IPS-15b (cell line): ENCODE data around the gene CTSW.

ENCODE experiments used
- H3K27me3 ChIP-seq: one replicate; pipeline ENCODE4 v1.6.1; 2013; ENCODE audit warnings: low read length; ENCODE audit not compliant: control insufficient read depth, insufficient read depth
- H3K36me3 ChIP-seq: one replicate; pipeline ENCODE4 v1.6.1; 2013; ENCODE audit warnings: low read length; ENCODE audit not compliant: control insufficient read depth, insufficient read depth
- H3K4me1 ChIP-seq: one replicate; pipeline ENCODE4 v1.6.1; 2013; ENCODE audit warnings: mild to moderate bottlenecking, low read length; ENCODE audit not compliant: control insufficient read depth, insufficient read depth
- H3K4me3 ChIP-seq: one replicate; pipeline ENCODE4 v1.5.1; 2013; ENCODE audit warnings: low read depth, low read length
- H3K9ac ChIP-seq: one replicate; pipeline ENCODE4 v1.6.1; 2013; ENCODE audit warnings: low read depth, mild to moderate bottlenecking, low read length
- H3K9me3 ChIP-seq: one replicate; pipeline ENCODE4 v1.6.1; 2013; ENCODE audit warnings: mild to moderate bottlenecking, low read length; ENCODE audit not compliant: control insufficient read depth, insufficient read depth

Gene CTSW

DNA sequence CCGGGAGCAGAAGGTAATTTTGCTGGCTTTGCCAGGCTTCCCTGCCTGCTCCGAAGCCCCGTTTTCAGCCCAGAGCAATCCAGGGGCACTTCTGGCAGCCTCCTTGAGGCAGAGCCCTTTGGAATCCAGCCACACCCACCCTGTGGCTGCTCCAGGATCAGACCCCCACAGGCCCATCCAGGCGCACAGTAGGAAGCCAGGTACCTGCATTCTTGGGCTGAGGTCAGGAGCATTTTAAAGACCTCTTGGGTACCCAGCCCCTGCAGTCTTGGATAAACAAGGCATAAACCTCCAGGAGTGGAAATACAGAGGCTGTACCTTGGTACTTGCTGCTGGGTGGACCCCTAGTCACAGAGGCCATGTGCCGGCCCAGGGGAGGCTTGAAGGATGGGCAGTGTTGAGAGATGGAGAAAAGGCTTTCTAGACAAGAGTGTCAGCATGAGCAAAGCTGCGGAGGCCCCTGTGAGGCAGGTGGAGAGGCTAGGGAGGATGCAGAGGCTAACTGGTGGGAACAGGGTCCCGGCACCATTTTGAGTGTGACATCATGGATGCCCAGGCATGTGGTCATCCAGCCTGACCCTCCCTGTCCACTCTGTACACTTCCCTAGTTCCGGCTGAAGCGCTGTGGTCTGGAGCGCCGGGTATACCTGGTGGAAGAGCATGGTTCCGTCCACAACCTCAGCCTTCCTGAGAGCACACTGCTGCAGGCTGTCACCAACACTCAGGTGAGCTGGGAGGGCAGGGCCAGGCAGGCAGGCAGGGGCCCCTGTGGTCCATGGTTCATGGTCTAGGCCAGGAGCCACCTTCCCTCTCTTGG lies 15.5 kb upstream of the CTSW start:
- Histone ChIP-seq H3K9me3 (no peaks in the 10 kb centered on the region), H3K36me3 (peaks cover 27% of the 10 kb centered on the region), H3K9ac (no peak overlapping the region), H3K4me1 (peaks cover 3% of the 10 kb centered on the region), H3K27me3 (peaks cover 6% of the 10 kb centered on the region), H3K4me3 (no peak overlapping the region)

DNA sequence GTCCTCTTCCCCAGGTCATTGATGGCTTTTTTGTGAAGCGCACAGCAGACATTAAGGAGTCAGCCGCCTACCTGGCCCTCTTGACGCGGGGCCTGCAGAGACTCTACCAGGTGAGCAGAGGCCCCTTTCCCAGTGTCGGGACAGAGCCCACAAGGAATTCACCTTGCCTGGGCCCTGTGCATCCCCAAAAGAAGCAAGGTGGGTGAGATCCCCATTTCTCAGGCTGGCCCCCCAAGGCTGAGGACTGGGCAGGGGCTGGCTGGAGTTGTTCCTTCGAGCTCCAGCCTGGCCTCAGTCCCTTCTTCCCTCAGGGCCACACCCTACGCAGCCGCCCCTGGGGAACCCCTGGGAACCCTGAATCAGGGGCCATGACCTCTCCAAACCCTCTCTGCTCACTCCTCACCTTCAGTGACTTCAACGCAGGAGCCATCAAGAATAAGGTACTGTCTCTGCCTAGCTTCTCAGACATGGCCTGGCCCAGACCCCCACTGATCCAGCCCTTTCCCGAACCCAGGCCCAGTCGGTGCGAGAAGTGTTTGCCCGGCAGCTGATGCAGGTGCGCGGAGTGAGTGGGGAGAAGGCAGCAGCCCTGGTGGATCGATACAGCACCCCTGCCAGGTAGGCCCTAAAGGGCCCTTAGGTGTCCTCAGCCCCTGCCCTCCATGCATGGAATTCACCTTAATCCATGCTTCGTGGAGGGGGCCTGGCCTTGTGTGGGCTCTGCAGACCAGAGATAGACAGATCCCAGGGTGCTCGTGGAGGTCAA lies 14.7 kb upstream of the CTSW start:
- Histone ChIP-seq H3K36me3 (peaks cover 27% of the 10 kb centered on the region), H3K9ac (no peak overlapping the region), H3K4me1 (peaks cover 3% of the 10 kb centered on the region), H3K27me3 (peaks cover 6% of the 10 kb centered on the region), H3K4me3 (no peak overlapping the region), H3K9me3 (no peaks in the 10 kb centered on the region)

DNA sequence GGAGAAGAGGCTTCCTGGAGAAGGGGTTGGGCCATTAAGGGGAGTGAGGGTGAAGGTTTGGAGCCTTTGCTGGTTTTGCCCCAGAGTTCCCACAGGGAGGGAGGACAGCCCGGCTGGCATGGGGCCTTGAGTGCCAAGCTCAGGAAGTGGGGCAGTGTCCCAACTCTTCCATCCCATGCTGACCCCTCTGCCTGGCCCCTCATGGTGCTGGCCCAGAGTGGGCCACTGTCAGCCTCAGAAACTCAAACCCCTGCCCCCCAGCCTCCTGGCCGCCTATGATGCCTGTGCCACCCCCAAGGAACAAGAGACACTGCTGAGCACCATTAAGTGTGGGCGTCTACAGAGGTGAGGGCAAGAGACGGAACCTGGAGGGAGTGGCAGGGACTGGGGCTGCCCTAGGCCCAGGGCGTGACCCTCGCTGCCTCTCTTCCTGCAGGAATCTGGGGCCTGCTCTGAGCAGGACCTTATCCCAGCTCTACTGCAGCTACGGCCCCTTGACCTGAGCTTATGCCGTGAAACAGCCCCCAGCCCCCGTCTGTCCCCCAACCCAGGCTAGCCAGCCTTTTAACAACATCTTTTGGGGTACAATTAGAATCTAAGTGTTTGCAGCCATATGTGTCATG lies 14.0 kb upstream of the CTSW start:
- H3K4me3 ChIP-seq = no peak overlapping the region
- H3K9ac ChIP-seq = no peak overlapping the region
- H3K27me3 ChIP-seq = peaks cover 6% of the 10 kb centered on the region
- H3K9me3 ChIP-seq = no peaks in the 10 kb centered on the region
- peaks cover 27% of the 10 kb centered on the region for H3K36me3 ChIP-seq
- peaks cover 3% of the 10 kb centered on the region for H3K4me1 ChIP-seq

DNA sequence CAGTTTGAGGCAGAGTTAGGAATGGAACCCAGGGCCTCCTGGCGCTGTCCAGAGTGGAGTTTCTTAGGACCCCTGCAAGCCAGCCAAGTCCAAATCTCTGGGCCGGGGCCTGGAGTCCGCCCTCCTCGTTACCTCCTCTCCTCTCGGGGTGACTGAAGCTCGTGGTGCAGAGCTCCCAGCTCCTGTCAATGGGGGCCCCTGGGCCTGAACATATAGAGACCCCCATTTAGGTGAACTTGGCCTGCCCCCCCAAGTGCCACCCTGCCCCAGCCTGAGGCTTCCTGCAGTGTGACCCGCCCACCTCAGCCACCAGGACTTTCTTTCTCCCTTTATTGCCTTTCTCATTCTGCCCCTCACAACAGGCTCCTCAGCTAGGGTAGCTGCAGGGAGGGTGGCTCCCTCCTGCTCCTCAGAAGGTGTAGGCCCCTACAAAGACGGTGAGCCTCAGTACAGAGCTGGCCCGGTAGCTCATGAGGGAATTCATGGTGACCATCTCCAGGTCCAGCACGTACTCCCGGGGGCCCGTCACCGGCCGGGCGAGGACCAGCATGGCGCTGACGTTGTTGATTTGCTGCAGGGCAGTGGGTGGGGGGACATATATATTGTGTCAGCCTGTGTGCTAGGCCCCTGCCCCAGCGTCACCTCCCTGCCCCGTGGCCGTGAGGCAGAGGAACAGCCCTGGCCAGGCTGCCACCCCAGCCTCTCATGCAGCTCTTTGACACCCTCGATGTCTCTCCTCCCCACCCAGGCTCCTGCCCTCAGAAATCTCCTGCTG lies 12.9 kb upstream of the CTSW start:
- Histone ChIP-seq H3K4me3 (no peak overlapping the region), H3K9me3 (no peaks in the 10 kb centered on the region), H3K9ac (no peak overlapping the region), H3K36me3 (peaks cover 27% of the 10 kb centered on the region), H3K27me3 (peaks cover 11% of the 10 kb centered on the region), H3K4me1 (no peaks in the 10 kb centered on the region)

DNA sequence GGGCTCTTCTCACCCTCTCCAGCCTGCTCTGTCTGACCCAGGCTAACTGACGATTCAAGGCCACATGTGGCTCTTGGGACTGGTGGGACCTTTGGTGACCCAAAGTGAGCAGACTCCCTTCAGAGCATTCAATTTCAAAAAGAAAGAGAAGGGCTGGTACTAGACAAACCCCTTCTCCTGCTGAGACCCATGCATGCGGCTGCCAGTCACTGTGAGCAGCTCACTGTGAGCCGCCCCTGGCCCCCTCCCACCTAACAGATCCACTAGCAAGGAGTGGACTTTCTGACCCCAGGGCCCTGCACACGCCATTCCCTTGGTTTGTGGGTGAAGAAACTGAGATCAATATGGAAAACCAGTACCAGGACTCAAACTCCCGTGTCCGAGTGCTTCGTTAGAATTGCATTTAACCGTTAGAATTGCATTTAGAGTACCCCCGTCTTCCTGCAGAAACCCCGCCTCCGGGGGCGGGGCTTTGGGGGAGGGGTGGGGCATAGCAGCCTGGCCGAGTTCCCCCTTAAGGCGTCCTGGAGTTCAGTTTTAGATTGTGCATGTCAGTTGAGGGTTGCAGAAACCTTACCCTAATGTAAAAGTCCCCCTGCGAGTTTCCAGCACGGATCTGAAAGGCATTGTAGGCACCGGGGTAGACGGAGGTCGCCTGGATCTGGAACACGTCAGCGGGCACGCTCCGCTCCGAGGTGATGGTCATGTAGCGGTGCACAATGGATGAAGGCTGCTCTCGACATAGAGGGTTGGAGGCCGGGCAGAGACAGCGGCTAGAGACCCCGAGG lies 12.2 kb upstream of the CTSW start:
- H3K4me3 ChIP-seq = peak overlapping the region; percentile 71
- peaks cover 27% of the 10 kb centered on the region for H3K36me3 ChIP-seq
- H3K9ac ChIP-seq = no peak overlapping the region

DNA sequence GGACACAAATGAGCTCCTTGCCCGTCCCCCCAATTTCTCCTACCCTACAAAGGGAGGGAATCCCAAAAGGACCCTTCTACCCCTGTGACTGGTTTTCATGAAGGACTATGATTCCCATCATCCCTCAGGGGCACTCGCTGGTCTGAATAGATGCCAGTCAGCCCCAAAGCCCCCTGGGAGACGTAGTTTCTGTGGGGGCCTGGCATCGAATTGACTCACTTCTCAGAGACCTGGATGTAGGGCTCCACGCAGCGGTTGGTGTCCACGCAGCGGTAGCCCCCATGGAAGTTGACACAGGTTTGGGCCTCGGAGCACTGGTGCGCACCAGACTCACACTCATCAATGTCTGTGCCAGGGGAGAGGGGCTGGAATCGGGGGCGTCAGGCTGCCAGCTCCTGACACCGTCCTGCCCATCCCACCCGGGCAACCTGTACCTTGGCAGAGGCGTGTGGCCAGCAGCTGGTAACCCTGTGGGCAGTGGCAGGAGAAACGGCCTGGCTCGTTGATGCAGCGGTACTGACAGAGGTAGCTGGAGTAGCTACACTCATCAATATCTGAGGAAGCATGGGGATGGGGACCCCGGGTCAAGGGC lies 11.5 kb upstream of the CTSW start:
- H3K9me3 ChIP-seq = no peaks in the 10 kb centered on the region
- H3K9ac ChIP-seq = no peak overlapping the region
- peaks cover 15% of the 10 kb centered on the region for H3K27me3 ChIP-seq
- no peaks in the 10 kb centered on the region for H3K4me1 ChIP-seq
- peak overlapping the region; percentile 71 for H3K4me3 ChIP-seq
- peaks cover 21% of the 10 kb centered on the region for H3K36me3 ChIP-seq

More for the DNA sequence above, 12.2 kb upstream of the CTSW start:
- Histone ChIP-seq H3K4me1 (no peaks in the 10 kb centered on the region), H3K9me3 (no peaks in the 10 kb centered on the region), H3K27me3 (peaks cover 15% of the 10 kb centered on the region)

DNA sequence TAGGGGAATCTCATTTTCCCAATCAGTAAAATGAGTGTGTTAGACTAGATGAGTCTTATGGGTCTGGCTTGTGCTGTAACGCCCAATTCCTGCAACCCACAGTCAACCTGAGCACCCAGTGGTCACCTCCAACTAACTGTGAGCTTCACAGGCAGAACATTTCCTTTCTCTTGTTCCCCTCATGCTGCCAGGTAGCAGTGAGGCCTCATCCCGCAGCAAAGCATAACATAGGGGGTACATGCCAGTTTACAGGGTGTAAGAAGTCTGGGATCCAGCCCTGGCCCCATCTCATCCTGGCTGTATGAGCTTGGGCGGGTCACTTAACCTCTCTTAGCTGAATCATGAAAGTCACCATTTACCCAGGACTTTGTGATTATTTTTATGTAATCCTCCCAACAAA lies 10.7 kb upstream of the CTSW start:
- Histone ChIP-seq H3K27me3 (peaks cover 15% of the 10 kb centered on the region), H3K4me1 (no peaks in the 10 kb centered on the region), H3K4me3 (no peak overlapping the region), H3K36me3 (peaks cover 14% of the 10 kb centered on the region), H3K9ac (no peak overlapping the region), H3K9me3 (no peaks in the 10 kb centered on the region)

DNA sequence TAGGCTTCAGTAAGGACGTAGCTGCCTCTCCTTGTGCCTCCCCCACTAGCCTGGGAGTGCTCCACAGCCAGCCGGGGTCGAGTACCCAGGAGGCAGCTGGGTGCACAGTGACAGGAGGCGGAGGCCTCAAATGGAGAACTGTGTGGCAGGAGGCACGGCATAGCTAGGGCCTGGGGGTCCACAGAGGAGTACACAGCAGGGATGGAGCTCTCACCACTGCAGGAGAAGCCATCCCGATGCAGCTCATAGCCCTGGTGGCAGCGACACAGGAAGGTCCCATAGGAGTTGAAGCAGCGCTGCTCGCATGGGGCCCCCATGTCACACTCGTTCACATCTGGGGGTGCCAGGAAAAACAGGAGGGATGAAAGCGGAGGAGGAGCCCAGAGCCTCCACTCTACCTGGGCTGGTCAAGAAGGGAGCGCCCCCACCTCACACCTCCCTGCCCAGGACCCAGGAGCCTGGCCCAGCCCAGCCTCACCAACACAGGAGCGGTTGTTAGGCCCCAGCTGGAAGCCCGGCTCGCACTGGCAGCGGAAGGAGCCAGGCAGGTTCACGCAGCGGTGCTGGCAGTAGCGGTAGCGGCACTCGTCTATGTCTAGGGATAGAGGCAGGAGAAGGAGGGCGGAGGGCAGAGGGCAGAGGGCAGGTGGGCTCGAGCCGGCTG lies 9.9 kb upstream of the CTSW start:
- Histone ChIP-seq H3K27me3 (peaks cover 15% of the 10 kb centered on the region), H3K4me3 (no peak overlapping the region), H3K9ac (no peak overlapping the region), H3K36me3 (peaks cover 8% of the 10 kb centered on the region), H3K4me1 (no peaks in the 10 kb centered on the region), H3K9me3 (no peaks in the 10 kb centered on the region)

DNA sequence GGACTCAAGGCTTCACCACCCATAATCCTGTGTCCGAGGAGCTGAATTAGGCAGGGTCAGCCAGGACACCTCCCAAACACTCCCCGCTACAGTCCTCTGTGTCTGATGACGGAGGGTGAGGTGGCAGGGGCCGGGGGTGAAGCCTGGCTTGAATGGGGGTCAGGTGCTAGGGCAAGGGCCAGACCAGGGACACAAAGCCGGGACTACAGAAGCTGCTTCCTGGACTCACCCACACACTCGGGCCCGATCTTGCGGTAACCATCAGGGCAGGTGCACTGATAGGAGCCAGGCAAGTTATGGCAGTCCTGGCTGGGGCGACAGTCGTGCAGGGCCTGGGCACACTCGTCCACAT lies 9.4 kb upstream of the CTSW start:
- Histone ChIP-seq H3K9ac (no peak overlapping the region), H3K36me3 (peaks cover 5% of the 10 kb centered on the region), H3K9me3 (no peaks in the 10 kb centered on the region), H3K4me3 (no peak overlapping the region), H3K4me1 (no peaks in the 10 kb centered on the region), H3K27me3 (peaks cover 15% of the 10 kb centered on the region)
